Activated CD4-positive, alpha-beta T cell treated with anti-CD3 and anti-CD28 coated beads, Interleukin-2, amount 50 U/mL, for 48 hours (primary cell): ENCODE data around the gene CPM.
A peak's percentile ranks its signal among the peaks of the same experiment; 100 is the strongest.
"Not testable (repeated sequence)": the region's sequence is repeated elsewhere in the genome, so short reads cannot be mapped to it uniquely, and the experiment has no call there.

Source experiments
- DNase-seq, 2 experiments: peaks; one replicate each; pipeline ENCODE4 v3.0.0-alpha.2; 2020

CPM gene

GRCh38 chr12:68823696-68824095, 109.3 kb downstream of the CPM start:
- DNase-seq = no peak

- no peak for DNase-seq
Measured at GRCh38 chr12:68821357-68822188, 111.4 kb downstream of the CPM start.

GRCh38 chr12:68819481-68819880, 113.5 kb downstream of the CPM start:
- not testable (repeated sequence) for DNase-seq

- no peak for DNase-seq
Measured at GRCh38 chr12:68815928-68816800, 116.8 kb downstream of the CPM start.

GRCh38 chr12:68815232-68815927, 117.6 kb downstream of the CPM start:
- DNase-seq = no peak

- DNase-seq = no peak
Measured at GRCh38 chr12:68814490-68815231, 118.3 kb downstream of the CPM start.

- no peak for DNase-seq
Measured at GRCh38 chr12:68813242-68813593, 119.8 kb downstream of the CPM start.

- no peak for DNase-seq
Measured at GRCh38 chr12:68812553-68813241, 120.3 kb downstream of the CPM start.

GRCh38 chr12:68811573-68811972, 121.4 kb downstream of the CPM start:
- DNase-seq = not testable (repeated sequence)

GRCh38 chr12:68810027-68810389, 123.0 kb downstream of the CPM start:
- not testable (repeated sequence) for DNase-seq

- DNase-seq = no peak
Measured at GRCh38 chr12:68809190-68810026, 123.6 kb downstream of the CPM start.

- DNase-seq = peak; percentile 74 to 80
Measured at GRCh38 chr12:68808388-68809189, 124.4 kb downstream of the CPM start.

- DNase-seq = peak; percentile 93 to 94
Measured at GRCh38 chr12:68807576-68808387, 125.2 kb downstream of the CPM start, which contains the start of gene MDM2. TSS of gene MDM2 (plus strand) at chr12:68808177. CDS start at chr12:68808478, 301 bp downstream.

GRCh38 chr12:68807274-68807575, 125.7 kb downstream of the CPM start:
- DNase-seq = peak in 1 of 2 experiments; percentile 61

GRCh38 chr12:68806488-68807237, 126.3 kb downstream of the CPM start:
- no peak for DNase-seq

GRCh38 chr12:68805592-68806120, 127.3 kb downstream of the CPM start:
- DNase-seq = no peak

GRCh38 chr12:68804657-68805591, 128.0 kb downstream of the CPM start:
- no peak for DNase-seq
